IMR-90 (cell line): ENCODE data around the gene UBTD1. TPM values are rescaled to one million over a fixed set of nuclear protein-coding genes. Genes with fewer than 3 reads are reported as not detected.

Source experiments
- ATAC-seq: fragments of 200-7000 bp; cut with Tn5 transposase; 2 replicates; pipeline ENCODE4 v1.9.1; 2020; ENCODE audit warnings: low read depth, mild to moderate bottlenecking, moderate library complexity
- BruUV-seq: library from RNA; stranded (reverse); fragments of 400-500 nt; replicated peaks from 2 replicates; lab custom pipeline; 2021; lab: Mats Ljungman, UMichigan
- CTCF ChIA-PET: fragments of 300-600 bp; formaldehyde crosslinking; extraction: SDS; loops from one replicate; lab custom pipeline; 2021; ENCODE audit warnings: antibody characterized with exemption; lab: Yijun Ruan, JAX
- POLR2A ChIA-PET: fragments of 300-600 bp; sonication (Branson Sonifier 250); formaldehyde crosslinking; loops from one replicate; lab custom pipeline; 2022; ENCODE audit warnings: antibody characterized with exemption; ENCODE audit not compliant: unreplicated experiment; lab: Charles Lee
- DNase-seq: peaks from one replicate; pipeline ENCODE4 v3.0.0; 2013
- H2AFZ ChIP-seq: replicated peaks from 2 replicates; pipeline ENCODE3; 2013; ENCODE audit warnings: low read length, mild to moderate bottlenecking; ENCODE audit not compliant: poor library complexity
- H2AK5ac ChIP-seq: 2 replicates; pipeline ENCODE4 v1.6.1; 2013; ENCODE audit warnings: low read depth, low read length, inconsistent platforms
- H2AK9ac ChIP-seq: replicated peaks from 2 replicates; pipeline ENCODE3; 2013; ENCODE audit warnings: mild to moderate bottlenecking, low read depth, low read length, moderate library complexity; ENCODE audit not compliant: poor library complexity
- H2BK120ac ChIP-seq: 2 replicates; pipeline ENCODE4 v1.6.1; 2013; ENCODE audit warnings: low read depth, low read length, inconsistent platforms
- H2BK15ac ChIP-seq: 3 replicates; pipeline ENCODE4 v1.6.1; 2013; ENCODE audit warnings: low read depth, low read length, inconsistent platforms
- H2BK20ac ChIP-seq: 2 replicates; pipeline ENCODE4 v1.6.1; 2013; ENCODE audit warnings: low read depth, mild to moderate bottlenecking, inconsistent platforms, low read length, moderate library complexity
- H2BK5ac ChIP-seq: 2 replicates; pipeline ENCODE4 v1.6.1; 2013; ENCODE audit warnings: mild to moderate bottlenecking, low read depth, low read length, inconsistent platforms; ENCODE audit not compliant: poor library complexity, severe bottlenecking
- H3K14ac ChIP-seq: replicated peaks from 2 replicates; pipeline ENCODE4 v1.6.1; 2013; ENCODE audit warnings: low read depth, low read length, inconsistent platforms
- H3K18ac ChIP-seq: 2 replicates; pipeline ENCODE4 v1.6.1; 2013; ENCODE audit warnings: low read depth, low read length, control low read depth
- H3K23ac ChIP-seq: 2 replicates; pipeline ENCODE4 v1.6.1; 2013; ENCODE audit warnings: low read depth, low read length, inconsistent platforms
- H3K27ac ChIP-seq: 2 replicates; pipeline ENCODE4 v1.5.1; 2013; ENCODE audit warnings: mild to moderate bottlenecking, control low read depth, low read length; ENCODE audit not compliant: insufficient read depth
- H3K27me3 ChIP-seq: 2 replicates; pipeline ENCODE4 v1.6.1; 2013; ENCODE audit warnings: low read length; ENCODE audit not compliant: control insufficient read depth, insufficient read depth
- H3K36me3 ChIP-seq: 2 replicates; pipeline ENCODE4 v1.6.1; 2013; ENCODE audit warnings: low read length, mixed read lengths; ENCODE audit not compliant: control insufficient read depth, insufficient read depth
- H3K4ac ChIP-seq: 2 replicates; pipeline ENCODE4 v1.6.1; 2013; ENCODE audit warnings: low read depth, low read length, inconsistent platforms
- H3K4me1 ChIP-seq: 2 replicates; pipeline ENCODE4 v1.6.1; 2013; ENCODE audit warnings: low read length, mixed read lengths; ENCODE audit not compliant: control insufficient read depth, insufficient read depth
- H3K4me2 ChIP-seq: 2 replicates; pipeline ENCODE4 v1.6.1; 2013; ENCODE audit warnings: low read depth, mild to moderate bottlenecking, control low read depth, low read length, moderate library complexity
- H3K4me3 ChIP-seq: 2 replicates; pipeline ENCODE4 v1.5.1; 2013; ENCODE audit warnings: low read depth, mild to moderate bottlenecking, control low read depth, low read length, moderate library complexity; ENCODE audit not compliant: insufficient read depth
- H3K56ac ChIP-seq: 2 replicates; pipeline ENCODE4 v1.6.1; 2013; ENCODE audit warnings: low read length, inconsistent platforms; ENCODE audit not compliant: insufficient read depth; ENCODE audit errors: extremely low read depth
- H3K79me1 ChIP-seq, 2 experiments: 2 replicates each; pipeline ENCODE4 v1.6.1; 2013; ENCODE audit warnings: low read length in 2 of 2, inconsistent platforms in 1 of 2, low read depth in 1 of 2
- H3K9ac ChIP-seq: 2 replicates; pipeline ENCODE4 v1.6.1; 2013; ENCODE audit warnings: low read depth, low read length, control low read depth
- H3K9me1 ChIP-seq: 2 replicates; pipeline ENCODE4 v1.6.1; 2013; ENCODE audit warnings: low read length, inconsistent platforms; ENCODE audit not compliant: insufficient read depth
- H3K9me3 ChIP-seq: 2 replicates; pipeline ENCODE4 v1.6.1; 2013; ENCODE audit warnings: low read length; ENCODE audit not compliant: control insufficient read depth, insufficient read depth
- H4K20me1 ChIP-seq: 2 replicates; pipeline ENCODE4 v1.6.1; 2013; ENCODE audit warnings: low read length, inconsistent platforms; ENCODE audit not compliant: insufficient read depth
- H4K5ac ChIP-seq: 2 replicates; pipeline ENCODE4 v1.6.1; 2013; ENCODE audit warnings: mild to moderate bottlenecking, low read depth, low read length, control low read depth
- H4K8ac ChIP-seq, 2 experiments: 2 replicates each; pipeline ENCODE4 v1.6.1; 2013; ENCODE audit warnings: low read depth in 2 of 2, low read length in 2 of 2, control low read depth in 1 of 2, inconsistent platforms in 1 of 2
- H4K91ac ChIP-seq: 2 replicates; pipeline ENCODE4 v1.6.1; 2013; ENCODE audit warnings: low read depth, low read length, inconsistent platforms; ENCODE audit not compliant: insufficient read depth
- CEBPB ChIP-seq: IDR thresholded peaks from 2 replicates; pipeline ENCODE4 v1.6.1; 2012; ENCODE audit warnings: low read depth, low read length, improper control_type of control experiment
- FOS ChIP-seq: fragments of 150-350 bp; IDR thresholded peaks from 2 replicates; pipeline ENCODE4 v1.6.1; 2016; ENCODE audit warnings: low read depth, low read length
- RFX5 ChIP-seq: IDR thresholded peaks from 2 replicates; pipeline ENCODE4 v1.8.0; 2012; ENCODE audit warnings: low read depth, mild to moderate bottlenecking, low read length, moderate library complexity
- USF2 ChIP-seq: fragments of 150-350 bp; IDR thresholded peaks from 2 replicates; pipeline ENCODE4 v1.6.1; 2017; ENCODE audit warnings: mild to moderate bottlenecking, antibody characterized with exemption, low read length, low read depth
- WGBS, 2 experiments: methylation state at CpG; one replicate each; pipeline versions ENCODE4 v1.1.5 to v1.1.7; 2013; ENCODE audit warnings: missing lambda C conversion rate in 2 of 2; ENCODE audit not compliant: insufficient read length in 1 of 2; ENCODE audit errors: extremely low coverage in 2 of 2; 5-methylcytosine and 5-hydroxymethylcytosine counted together
- dilution Hi-C: fragments of 300-500 bp; cut with HindIII; formaldehyde crosslinking; loops from one replicate; pipeline ENCODE4 v1.14.3; 2018; ENCODE audit warnings: low sequenced_read_pairs; ENCODE audit not compliant: unreplicated experiment
- in situ Hi-C: fragments of 300-500 bp; cut with MboI; formaldehyde crosslinking; loops from 3 replicates; pipeline ENCODE4 v1.14.3; 2019; ENCODE audit warnings: low sequenced_read_pairs, inconsistent platforms, mixed read lengths
- intact Hi-C: fragments of 100-400 bp; cut with micrococcal nuclease; formaldehyde crosslinking; loops from 2 replicates; pipeline ENCODE4 v1.10.0; 2022
- polyA plus RNA-seq, 3 experiments: library from polyadenylated mRNA; depleted of rRNA; stranded (reverse); fragments of >200 nt; gene quantifications; 2 replicates each; pipeline ENCODE4 v1.2.3, GENCODE V29; 2012; ENCODE audit warnings: low replicate concordance in 1 of 3
- total RNA-seq: library from RNA; depleted of rRNA; stranded (reverse); fragments of >200 nt; gene quantifications from 2 replicates; pipeline ENCODE4 v1.2.3, GENCODE V29; 2012

UBTD1 gene
- total and polyA plus RNA-seq, 2 of the 4 experiments (the other 2 are of a cell fraction) = 21.9 to 44.9 TPM

GRCh38 chr10:97517778-97518300 is 19.1 kb downstream of the UBTD1 start:
- POLR2A ChIA-PET = no interaction called here

More at GRCh38 chr10:97517778-97518300, 19.1 kb downstream of the UBTD1 start:
- Histone ChIP-seq H4K5ac (no peak overlapping the region), H3K9me3 (no peaks in the 10 kb centered on the region), H3K4ac (no peak overlapping the region), H2AK5ac (peak overlapping the region; percentile 72), H3K56ac (no peak overlapping the region), H3K27me3 (no peaks in the 10 kb centered on the region), H3K23ac (no peak overlapping the region), H2BK20ac (no peak overlapping the region), H3K9me1 (peaks cover 16% of the 10 kb centered on the region; the same call in 1 of the 2 replicates), H3K18ac (no peak overlapping the region), H4K8ac (no peak overlapping the region), H2AK9ac (peak overlapping the region; percentile 75), H3K36me3 (no peaks in the 10 kb centered on the region), H3K4me3 (no peak overlapping the region), H4K20me1 (peaks cover 84% of the 10 kb centered on the region), H4K91ac (no peak overlapping the region), H3K9ac (no peak overlapping the region), H3K4me1 (peaks cover 12% of the 10 kb centered on the region), H2BK120ac (no peak overlapping the region), H3K4me2 (no peak overlapping the region), H3K14ac (0 out of 2 replicates have a peak overlapping the region, but pooled peaks have one; percentile 57), H3K27ac (no peak overlapping the region), H2BK5ac (no peak overlapping the region), H2BK15ac (no peak overlapping the region), H3K79me1 (peaks cover 37 to 77% of the 10 kb centered on the region in 2 experiments), H2AFZ (no peak overlapping the region)
- CTCF ChIA-PET = no interaction called here
- in situ Hi-C loops (no loop called here), dilution Hi-C loops (no loop called here), intact Hi-C loops (no loop called here)
- DNase-seq = no peak
- ATAC-seq = no peak
- TF ChIP-seq FOS (no peak), USF2 (no peak), RFX5 (no peak), CEBPB (no peak)
- no CpG with 5 or more reads among the region's 6 CpGs for WGBS, 2 experiments
- BruUV-seq = no TSS peak
